PFSK-1 (cell line): ENCODE results near the gene RBKS.

Experiments
- FOXP2 ChIP-seq: optimal IDR thresholded peaks from 2 replicates; pipeline ENCODE3; 2011; ENCODE audit warnings: borderline replicate concordance, control low read depth, inconsistent platforms; ENCODE audit not compliant: insufficient read depth; ENCODE audit errors: extremely low read length, extremely low read depth
- POLR2AphosphoS5 ChIP-seq: IDR thresholded peaks from 2 replicates; pipeline ENCODE4 v1.6.1; 2012; ENCODE audit warnings: low read depth, mild to moderate bottlenecking, control low read depth, low read length, moderate library complexity
- REST ChIP-seq, 2 experiments: IDR thresholded peaks; 2 replicates each; pipeline versions ENCODE4 v1.6.1 to v1.8.0; 2011 to 2012; ENCODE audit warnings: low read depth in 2 of 2, low read length in 2 of 2, control low read depth in 1 of 2, inconsistent platforms in 1 of 2, mild to moderate bottlenecking in 1 of 2, moderate library complexity in 1 of 2; ENCODE audit not compliant: insufficient read depth in 1 of 2
- SIN3A ChIP-seq: IDR thresholded peaks from 2 replicates; pipeline ENCODE4 v1.6.1; 2012; ENCODE audit warnings: mild to moderate bottlenecking, low read length, moderate library complexity, borderline replicate concordance; ENCODE audit not compliant: insufficient read depth
- TAF1 ChIP-seq: IDR thresholded peaks from 2 replicates; pipeline ENCODE4 v1.6.1; 2012; ENCODE audit warnings: low read length, control low read depth, borderline replicate concordance; ENCODE audit not compliant: insufficient read depth

DNA sequence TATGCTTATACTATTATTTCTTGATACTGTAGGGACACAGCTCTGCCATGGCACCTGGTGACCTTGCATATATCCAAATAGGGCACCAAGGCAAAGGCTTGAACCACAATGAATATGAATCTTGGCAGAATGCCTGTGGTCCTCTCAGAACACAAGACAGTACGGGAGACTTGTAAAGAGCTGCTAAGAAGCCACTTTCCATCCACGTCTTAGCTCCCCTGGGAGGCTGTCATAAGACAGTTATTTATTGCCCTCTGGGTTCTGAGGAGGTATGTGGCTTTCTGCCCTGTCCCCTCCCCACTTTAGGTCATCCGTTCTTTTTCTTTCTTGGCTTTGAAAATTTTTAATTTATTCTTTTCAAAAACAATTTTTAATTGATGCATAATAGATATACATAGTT, 148.5 kb downstream of the RBKS start:
- no peak for TF ChIP-seq POLR2AphosphoS5
- TF ChIP-seq SIN3A = no peak
- TF ChIP-seq TAF1 = no peak
- no peak for TF ChIP-seq REST (IDR thresholded peaks at IDR 0.05; ENCODE audit: insufficient read depth in 1 of 2, low read depth in 2 of 2, low read length in 2 of 2)
- no peak for TF ChIP-seq FOXP2
